Measurements from ENCODE around the gene GRM7.

- TF ChIP-seq, protein P1, sequence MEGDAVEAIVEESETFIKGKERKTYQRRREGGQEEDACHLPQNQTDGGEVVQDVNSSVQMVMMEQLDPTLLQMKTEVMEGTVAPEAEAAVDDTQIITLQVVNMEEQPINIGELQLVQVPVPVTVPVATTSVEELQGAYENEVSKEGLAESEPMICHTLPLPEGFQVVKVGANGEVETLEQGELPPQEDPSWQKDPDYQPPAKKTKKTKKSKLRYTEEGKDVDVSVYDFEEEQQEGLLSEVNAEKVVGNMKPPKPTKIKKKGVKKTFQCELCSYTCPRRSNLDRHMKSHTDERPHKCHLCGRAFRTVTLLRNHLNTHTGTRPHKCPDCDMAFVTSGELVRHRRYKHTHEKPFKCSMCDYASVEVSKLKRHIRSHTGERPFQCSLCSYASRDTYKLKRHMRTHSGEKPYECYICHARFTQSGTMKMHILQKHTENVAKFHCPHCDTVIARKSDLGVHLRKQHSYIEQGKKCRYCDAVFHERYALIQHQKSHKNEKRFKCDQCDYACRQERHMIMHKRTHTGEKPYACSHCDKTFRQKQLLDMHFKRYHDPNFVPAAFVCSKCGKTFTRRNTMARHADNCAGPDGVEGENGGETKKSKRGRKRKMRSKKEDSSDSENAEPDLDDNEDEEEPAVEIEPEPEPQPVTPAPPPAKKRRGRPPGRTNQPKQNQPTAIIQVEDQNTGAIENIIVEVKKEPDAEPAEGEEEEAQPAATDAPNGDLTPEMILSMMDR (IDR thresholded peaks at IDR 0.05): no peak
- no peak for TF ChIP-seq POLR2A (IDR thresholded peaks at IDR 0.05)
These were observed 918.4 kb downstream of the GRM7 start for GRCh38 chr3:7779331-7779730.
